K562 (cell line): ENCODE data around the gene SRRT. TPM values are rescaled to one million over a fixed set of nuclear protein-coding genes. Genes with fewer than 3 reads are reported as not detected.
A peak's percentile ranks its signal among the peaks of the same experiment; 100 is the strongest.

Experiments used
- C11orf30 ChIP-seq: fragments of 450-650 bp; IDR thresholded peaks from 2 replicates; pipeline ENCODE4 v1.6.1; 2016; ENCODE audit warnings: low read depth, mild to moderate bottlenecking
- CBX5 ChIP-seq: IDR thresholded peaks from 2 replicates; pipeline ENCODE4 v1.6.1; 2014; ENCODE audit warnings: low read depth, borderline replicate concordance
- CHD1 ChIP-seq: fragments of 200-600 bp; sonication (generic); IDR thresholded peaks from one replicate; pipeline ENCODE4 v1.6.1; 2012; ENCODE audit warnings: mild to moderate bottlenecking, moderate library complexity, low read length, inconsistent platforms
- ELF4 ChIP-seq: fragments of 450-650 bp; formaldehyde crosslinking; IDR thresholded peaks from 2 replicates; pipeline ENCODE4 v1.4.0; 2022; ENCODE audit warnings: missing genetic modification characterization
- ESRRB ChIP-seq: fragments of 250-450 bp; sonication (Bioruptor Pico); IDR thresholded peaks from 2 replicates; pipeline ENCODE4 v1.5.0; 2020; ENCODE audit warnings: mild to moderate bottlenecking, moderate library complexity, borderline replicate concordance
- FOXA3 ChIP-seq, 2 experiments: fragments of 450-650 bp in 1 of 2; sonication (generic) in 1 of 2; formaldehyde crosslinking; IDR thresholded peaks in 1 of 2; conservative IDR thresholded peaks in 1 of 2; 2 replicates each; pipeline versions ENCODE4 v1.4.0 to v1.8.0; 2020 to 2022; ENCODE audit warnings: mild to moderate bottlenecking in 2 of 2, missing genetic modification reagents in 1 of 2
- HDGF ChIP-seq: fragments of 450-650 bp; IDR thresholded peaks from 2 replicates; pipeline ENCODE4 v1.6.1; 2016
- HNRNPLL ChIP-seq: fragments of 200-400 bp; formaldehyde crosslinking; IDR thresholded peaks from 2 replicates; pipeline ENCODE4 v1.6.1; 2017; ENCODE audit warnings: low read length, low read depth, mild to moderate bottlenecking; ENCODE audit not compliant: poor library complexity, severe bottlenecking
- KHSRP ChIP-seq: fragments of 450-650 bp; IDR thresholded peaks from 2 replicates; pipeline ENCODE4 v1.6.1; 2017
- MAZ ChIP-seq, 2 experiments: fragments of 450-650 bp in 1 of 2; sonication (generic) in 1 of 2; formaldehyde crosslinking; IDR thresholded peaks in 1 of 2; conservative IDR thresholded peaks in 1 of 2; 2 replicates each; pipeline versions ENCODE4 v1.4.0 to v1.5.0; 2020; ENCODE audit warnings: mild to moderate bottlenecking in 1 of 2, missing genetic modification reagents in 1 of 2
- NR1H2 ChIP-seq: sonication (generic); formaldehyde crosslinking; IDR thresholded peaks from 2 replicates; pipeline ENCODE4 v1.4.0; 2020; ENCODE audit warnings: mild to moderate bottlenecking, missing genetic modification reagents
- RAD21 ChIP-seq, 2 experiments: fragments of 250-450 bp in 1 of 2; fragments of 450-650 bp in 1 of 2; sonication (Bioruptor Pico) in 1 of 2; formaldehyde crosslinking in 1 of 2; IDR thresholded peaks in 1 of 2; conservative IDR thresholded peaks in 1 of 2; 2 replicates each; pipeline versions ENCODE4 v1.4.0 to v1.8.0; 2020 to 2022; ENCODE audit warnings: mild to moderate bottlenecking in 2 of 2, moderate library complexity in 1 of 2
- RBM34 ChIP-seq: fragments of 200-400 bp; formaldehyde crosslinking; IDR thresholded peaks from 2 replicates; pipeline ENCODE4 v1.6.1; 2018; ENCODE audit warnings: low read length, borderline replicate concordance; ENCODE audit not compliant: insufficient read depth
- SMARCB1 ChIP-seq: IDR thresholded peaks from 2 replicates; pipeline ENCODE4 v1.6.1; 2011; ENCODE audit warnings: improper control_type of control experiment, low read depth; ENCODE audit not compliant: insufficient read length
- SNIP1 ChIP-seq: fragments of 450-650 bp; IDR thresholded peaks from 2 replicates; pipeline ENCODE4 v1.7.1; 2017; ENCODE audit warnings: low read depth, mild to moderate bottlenecking
- SRSF3 ChIP-seq: fragments of 200-400 bp; formaldehyde crosslinking; IDR thresholded peaks from 2 replicates; pipeline ENCODE4 v1.6.1; 2016; ENCODE audit warnings: mild to moderate bottlenecking, low read length, moderate library complexity; ENCODE audit not compliant: insufficient read depth
- ZNF12 ChIP-seq: sonication (generic); formaldehyde crosslinking; IDR thresholded peaks from 2 replicates; pipeline ENCODE4 v1.4.0; 2020; ENCODE audit warnings: mild to moderate bottlenecking, missing genetic modification reagents
- ZNF133 ChIP-seq: fragments of 250-450 bp; sonication (Bioruptor Pico); IDR thresholded peaks from 2 replicates; pipeline ENCODE4 v1.4.0; 2020; ENCODE audit warnings: mild to moderate bottlenecking
- ZNF140 ChIP-seq: fragments of 250-450 bp; sonication (Bioruptor Pico); IDR thresholded peaks from 2 replicates; pipeline ENCODE4 v1.8.0; 2021; ENCODE audit warnings: moderate library complexity, mild to moderate bottlenecking, inconsistent platforms
- ZNF253 ChIP-seq: fragments of 250-450 bp; sonication (Bioruptor Pico); conservative IDR thresholded peaks from 2 replicates; pipeline ENCODE4 v1.6.1; 2021; ENCODE audit warnings: mild to moderate bottlenecking
- ZNF41 ChIP-seq: fragments of 250-450 bp; sonication (Bioruptor Pico); conservative IDR thresholded peaks from 2 replicates; pipeline ENCODE4 v1.4.0; 2020; ENCODE audit warnings: mild to moderate bottlenecking
- ZNF79 ChIP-seq: fragments of 250-450 bp; sonication (Bioruptor Pico); IDR thresholded peaks from 2 replicates; pipeline ENCODE4 v1.4.0; 2020; ENCODE audit warnings: low read depth, mild to moderate bottlenecking, moderate library complexity
- polyA plus RNA-seq, 8 experiments: library from polyadenylated mRNA; depleted of rRNA in 4 of 8; stranded (reverse) in 5 of 8; unstranded in 3 of 8; fragments of >200 nt; fragmentation: Nextera tagmentation in 2 of 8; fragmentation: Illumina TruSeq in 1 of 8; extraction: Ambion mirVana in 2 of 8; extraction: Trizol in 1 of 8; gene quantifications; 2 replicates each; pipeline versions ENCODE4 v1.2.1 to v1.2.3, GENCODE V29; 2011 to 2014; ENCODE audit warnings: inconsistent platforms in 1 of 8, missing spikeins in 1 of 8
- total RNA-seq, 7 experiments: library from RNA; depleted of rRNA in 6 of 7; stranded (reverse); fragments of >200 nt in 6 of 7; fragmentation: Illumina TruSeq in 2 of 7; extraction: Trizol in 2 of 7; gene quantifications; 2 replicates each; pipeline versions ENCODE4 v1.2.1 to v1.2.3, GENCODE V29; 2011 to 2021; ENCODE audit warnings: low replicate concordance in 1 of 7
- TF ChIP-seq, protein P1 (sequence below), 2 experiments: IDR thresholded peaks; 2 replicates each; pipeline ENCODE4 v1.6.1; 2012; ENCODE audit warnings: improper control_type of control experiment in 2 of 2, low read depth in 2 of 2, low read length in 2 of 2, borderline replicate concordance in 1 of 2
- TF ChIP-seq, protein P2 (sequence below): fragments of 250-450 bp; sonication (Bioruptor Pico); IDR thresholded peaks from 2 replicates; pipeline ENCODE4 v1.8.0; 2021; ENCODE audit warnings: borderline replicate concordance, mild to moderate bottlenecking, moderate library complexity; ENCODE audit not compliant: poor library complexity, severe bottlenecking
- TF ChIP-seq, protein P3 (sequence below): fragments of 450-650 bp; conservative IDR thresholded peaks from 2 replicates; pipeline ENCODE4 v1.6.1; 2016; ENCODE audit warnings: missing genetic modification characterization, low read depth, mild to moderate bottlenecking, missing compliant biosample characterization, moderate library complexity

Gene SRRT
- total and polyA plus RNA-seq, 9 of the 15 experiments (the other 6 are each of a cell fraction or from before 2014, with no cell fraction given) = 10.3 to 263 (median 84.4) TPM

DNA sequence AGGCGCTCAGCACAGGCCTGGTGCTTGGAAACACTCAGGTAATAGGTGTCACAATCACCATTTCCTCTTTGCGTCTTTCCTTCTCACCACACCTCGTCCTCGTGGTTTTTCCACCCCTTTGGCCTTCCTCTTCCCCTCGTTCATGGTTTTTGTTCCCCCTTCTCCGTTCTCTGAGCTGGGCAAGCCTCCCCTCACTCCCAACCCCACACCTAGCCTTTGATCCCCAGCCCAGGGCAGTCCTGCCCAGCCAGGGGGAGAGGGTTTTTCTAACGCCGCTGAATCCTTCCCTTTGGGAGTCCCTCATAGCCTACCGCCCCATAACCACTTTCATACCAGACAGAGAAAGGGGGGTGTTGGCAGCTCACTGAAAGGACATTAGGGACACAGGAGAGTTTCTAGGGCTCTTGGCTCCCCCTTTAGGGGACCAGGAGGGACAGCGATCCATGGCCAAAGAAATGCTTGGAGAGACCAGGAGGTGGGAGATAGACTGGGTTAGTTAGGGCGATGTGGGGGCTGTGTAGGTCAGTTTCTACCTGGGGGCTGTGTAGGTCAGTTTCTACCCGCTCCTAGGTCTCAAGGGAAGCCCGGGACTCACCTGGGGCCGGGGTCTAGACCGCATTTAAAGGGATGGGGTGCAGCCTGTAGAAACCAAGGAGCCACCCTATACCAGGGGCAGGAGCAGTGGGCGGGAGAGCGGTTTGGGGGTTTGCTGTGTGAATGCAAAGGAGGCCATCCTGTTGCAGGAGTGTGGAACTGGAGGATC lies 49.0 kb upstream of the SRRT start (continued):
- TF ChIP-seq, protein P1, sequence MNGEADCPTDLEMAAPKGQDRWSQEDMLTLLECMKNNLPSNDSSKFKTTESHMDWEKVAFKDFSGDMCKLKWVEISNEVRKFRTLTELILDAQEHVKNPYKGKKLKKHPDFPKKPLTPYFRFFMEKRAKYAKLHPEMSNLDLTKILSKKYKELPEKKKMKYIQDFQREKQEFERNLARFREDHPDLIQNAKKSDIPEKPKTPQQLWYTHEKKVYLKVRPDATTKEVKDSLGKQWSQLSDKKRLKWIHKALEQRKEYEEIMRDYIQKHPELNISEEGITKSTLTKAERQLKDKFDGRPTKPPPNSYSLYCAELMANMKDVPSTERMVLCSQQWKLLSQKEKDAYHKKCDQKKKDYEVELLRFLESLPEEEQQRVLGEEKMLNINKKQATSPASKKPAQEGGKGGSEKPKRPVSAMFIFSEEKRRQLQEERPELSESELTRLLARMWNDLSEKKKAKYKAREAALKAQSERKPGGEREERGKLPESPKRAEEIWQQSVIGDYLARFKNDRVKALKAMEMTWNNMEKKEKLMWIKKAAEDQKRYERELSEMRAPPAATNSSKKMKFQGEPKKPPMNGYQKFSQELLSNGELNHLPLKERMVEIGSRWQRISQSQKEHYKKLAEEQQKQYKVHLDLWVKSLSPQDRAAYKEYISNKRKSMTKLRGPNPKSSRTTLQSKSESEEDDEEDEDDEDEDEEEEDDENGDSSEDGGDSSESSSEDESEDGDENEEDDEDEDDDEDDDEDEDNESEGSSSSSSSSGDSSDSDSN (IDR thresholded peaks at IDR 0.05; ENCODE audit: borderline replicate concordance in 1 of 2, low read depth in 2 of 2, low read length in 2 of 2) = peak in 1 of 2 experiments; percentile 54; a peak in 1 of 4 replicates
- no peak for TF ChIP-seq RBM34
- TF ChIP-seq HDGF = 0 out of 2 replicates have a peak, but pooled peaks have one; percentile 83
- TF ChIP-seq ZNF133 (CRISPR knock-in tag) = no peak
- no peak for TF ChIP-seq ZNF79 (CRISPR knock-in tag)
- peak; percentile 28 to 54; a peak in 1 of 4 replicates for TF ChIP-seq MAZ (CRISPR knock-in tag; conservative IDR thresholded peaks at IDR 0.05 in 1 of 2, IDR thresholded peaks at IDR 0.05 in 1 of 2)
- peak; percentile 21; the same call in 1 of the 2 replicates for TF ChIP-seq ELF4 (CRISPR knock-in tag)
- no peak for TF ChIP-seq FOXA3 (CRISPR knock-in tag; conservative IDR thresholded peaks at IDR 0.05 in 1 of 2, IDR thresholded peaks at IDR 0.05 in 1 of 2)
- no peak for TF ChIP-seq ESRRB
- TF ChIP-seq CHD1 = peak; percentile 24
- no peak for TF ChIP-seq SRSF3
- no peak for TF ChIP-seq ZNF41 (CRISPR knock-in tag)
- TF ChIP-seq ZNF12 (CRISPR knock-in tag) = no peak; the same call in 1 of the 2 replicates
- no peak for TF ChIP-seq ZNF140 (CRISPR knock-in tag)
- no peak for TF ChIP-seq C11orf30
- no peak for TF ChIP-seq CBX5
- TF ChIP-seq, protein P2, sequence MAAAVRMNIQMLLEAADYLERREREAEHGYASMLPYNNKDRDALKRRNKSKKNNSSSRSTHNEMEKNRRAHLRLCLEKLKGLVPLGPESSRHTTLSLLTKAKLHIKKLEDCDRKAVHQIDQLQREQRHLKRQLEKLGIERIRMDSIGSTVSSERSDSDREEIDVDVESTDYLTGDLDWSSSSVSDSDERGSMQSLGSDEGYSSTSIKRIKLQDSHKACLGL (CRISPR knock-in tag) = no peak
- no peak for TF ChIP-seq SNIP1
- TF ChIP-seq, protein P3, sequence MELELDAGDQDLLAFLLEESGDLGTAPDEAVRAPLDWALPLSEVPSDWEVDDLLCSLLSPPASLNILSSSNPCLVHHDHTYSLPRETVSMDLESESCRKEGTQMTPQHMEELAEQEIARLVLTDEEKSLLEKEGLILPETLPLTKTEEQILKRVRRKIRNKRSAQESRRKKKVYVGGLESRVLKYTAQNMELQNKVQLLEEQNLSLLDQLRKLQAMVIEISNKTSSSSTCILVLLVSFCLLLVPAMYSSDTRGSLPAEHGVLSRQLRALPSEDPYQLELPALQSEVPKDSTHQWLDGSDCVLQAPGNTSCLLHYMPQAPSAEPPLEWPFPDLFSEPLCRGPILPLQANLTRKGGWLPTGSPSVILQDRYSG (tag) = no peak
- peak; percentile 73 to 76 for TF ChIP-seq RAD21 (CRISPR knock-in tag; conservative IDR thresholded peaks at IDR 0.05 in 1 of 2, IDR thresholded peaks at IDR 0.05 in 1 of 2)
- TF ChIP-seq KHSRP = no peak
- TF ChIP-seq NR1H2 (CRISPR knock-in tag) = 0 out of 2 replicates have a peak, but pooled peaks have one; percentile 17
- TF ChIP-seq ZNF253 (CRISPR knock-in tag) = no peak
- TF ChIP-seq HNRNPLL = no peak
- no peak for TF ChIP-seq SMARCB1
